Astrocyte (in vitro differentiated cells and primary cell): ENCODE results near the gene NAA60.

Experiments
- EZH2 ChIP-seq: IDR thresholded peaks from 2 replicates; pipeline ENCODE4 v1.6.1; 2012; ENCODE audit warnings: mild to moderate bottlenecking, low read length, inconsistent platforms; ENCODE audit not compliant: insufficient read depth
- TF ChIP-seq, protein P1 (sequence below): IDR thresholded peaks from 2 replicates; pipeline ENCODE4 v1.5.1; 2011; ENCODE audit warnings: low read depth, mild to moderate bottlenecking, inconsistent platforms, low read length, moderate library complexity; ENCODE audit not compliant: insufficient read depth

DNA sequence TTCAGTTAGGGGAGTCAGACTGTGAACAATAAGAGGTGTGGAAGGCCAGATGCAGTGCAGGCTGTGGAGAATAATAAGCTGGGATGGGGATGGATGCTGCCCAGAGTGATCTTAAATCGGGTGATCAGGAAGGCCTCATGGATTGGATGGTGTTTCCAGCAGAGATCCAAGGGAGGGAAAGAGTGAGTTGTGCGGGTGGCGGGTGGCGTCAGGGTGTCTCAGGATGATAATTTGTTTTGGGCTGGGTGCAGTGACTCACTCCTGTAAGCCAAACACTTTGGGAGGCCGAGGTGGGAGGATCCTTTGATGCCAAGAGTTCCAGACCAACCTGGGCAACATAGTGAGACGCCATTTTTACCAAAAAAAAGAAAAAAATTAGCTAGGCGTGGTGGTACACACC, 65.3 kb downstream of the NAA60 start:
- TF ChIP-seq, protein P1, sequence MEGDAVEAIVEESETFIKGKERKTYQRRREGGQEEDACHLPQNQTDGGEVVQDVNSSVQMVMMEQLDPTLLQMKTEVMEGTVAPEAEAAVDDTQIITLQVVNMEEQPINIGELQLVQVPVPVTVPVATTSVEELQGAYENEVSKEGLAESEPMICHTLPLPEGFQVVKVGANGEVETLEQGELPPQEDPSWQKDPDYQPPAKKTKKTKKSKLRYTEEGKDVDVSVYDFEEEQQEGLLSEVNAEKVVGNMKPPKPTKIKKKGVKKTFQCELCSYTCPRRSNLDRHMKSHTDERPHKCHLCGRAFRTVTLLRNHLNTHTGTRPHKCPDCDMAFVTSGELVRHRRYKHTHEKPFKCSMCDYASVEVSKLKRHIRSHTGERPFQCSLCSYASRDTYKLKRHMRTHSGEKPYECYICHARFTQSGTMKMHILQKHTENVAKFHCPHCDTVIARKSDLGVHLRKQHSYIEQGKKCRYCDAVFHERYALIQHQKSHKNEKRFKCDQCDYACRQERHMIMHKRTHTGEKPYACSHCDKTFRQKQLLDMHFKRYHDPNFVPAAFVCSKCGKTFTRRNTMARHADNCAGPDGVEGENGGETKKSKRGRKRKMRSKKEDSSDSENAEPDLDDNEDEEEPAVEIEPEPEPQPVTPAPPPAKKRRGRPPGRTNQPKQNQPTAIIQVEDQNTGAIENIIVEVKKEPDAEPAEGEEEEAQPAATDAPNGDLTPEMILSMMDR: no peak
- no peak for TF ChIP-seq EZH2
